Measurements from ENCODE around the gene TSC2.

TSC2 gene

DNA sequence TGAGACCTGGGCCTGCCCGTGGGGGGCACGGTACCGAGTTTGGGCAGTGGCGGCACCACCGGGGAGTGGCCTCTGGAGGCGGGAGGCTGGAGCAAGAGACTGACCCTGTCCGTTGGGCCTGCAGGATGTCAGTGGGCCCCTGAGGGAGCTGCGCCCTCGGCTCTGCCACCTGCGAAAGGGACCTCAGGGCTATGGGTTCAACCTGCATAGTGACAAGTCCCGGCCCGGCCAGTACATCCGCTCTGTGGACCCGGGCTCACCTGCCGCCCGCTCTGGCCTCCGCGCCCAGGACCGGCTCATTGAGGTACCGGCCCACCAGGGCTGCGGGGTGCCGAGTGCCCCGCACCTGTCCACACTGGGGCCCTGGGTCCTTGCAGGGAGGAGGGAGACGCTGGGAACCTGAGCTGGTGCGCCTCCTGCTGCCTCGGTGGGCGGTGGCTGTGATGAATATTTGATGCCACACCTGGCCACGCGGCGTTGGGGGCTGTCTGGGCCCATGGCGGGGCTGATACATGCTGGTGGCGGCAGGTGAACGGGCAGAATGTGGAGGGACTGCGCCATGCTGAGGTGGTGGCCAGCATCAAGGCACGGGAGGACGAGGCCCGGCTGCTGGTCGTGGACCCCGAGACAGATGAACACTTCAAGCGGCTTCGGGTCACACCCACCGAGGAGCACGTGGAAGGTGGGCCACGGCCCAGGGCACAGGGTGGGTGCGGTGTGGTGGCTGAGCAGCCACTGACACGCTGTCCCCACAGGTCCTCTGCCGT, 11.4 kb upstream of the TSC2 start:
- no peak overlapping the region for H3K4me3 ChIP-seq (ENCODE audit: low read depth, low read length)
- TF ChIP-seq, protein P1, sequence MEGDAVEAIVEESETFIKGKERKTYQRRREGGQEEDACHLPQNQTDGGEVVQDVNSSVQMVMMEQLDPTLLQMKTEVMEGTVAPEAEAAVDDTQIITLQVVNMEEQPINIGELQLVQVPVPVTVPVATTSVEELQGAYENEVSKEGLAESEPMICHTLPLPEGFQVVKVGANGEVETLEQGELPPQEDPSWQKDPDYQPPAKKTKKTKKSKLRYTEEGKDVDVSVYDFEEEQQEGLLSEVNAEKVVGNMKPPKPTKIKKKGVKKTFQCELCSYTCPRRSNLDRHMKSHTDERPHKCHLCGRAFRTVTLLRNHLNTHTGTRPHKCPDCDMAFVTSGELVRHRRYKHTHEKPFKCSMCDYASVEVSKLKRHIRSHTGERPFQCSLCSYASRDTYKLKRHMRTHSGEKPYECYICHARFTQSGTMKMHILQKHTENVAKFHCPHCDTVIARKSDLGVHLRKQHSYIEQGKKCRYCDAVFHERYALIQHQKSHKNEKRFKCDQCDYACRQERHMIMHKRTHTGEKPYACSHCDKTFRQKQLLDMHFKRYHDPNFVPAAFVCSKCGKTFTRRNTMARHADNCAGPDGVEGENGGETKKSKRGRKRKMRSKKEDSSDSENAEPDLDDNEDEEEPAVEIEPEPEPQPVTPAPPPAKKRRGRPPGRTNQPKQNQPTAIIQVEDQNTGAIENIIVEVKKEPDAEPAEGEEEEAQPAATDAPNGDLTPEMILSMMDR (IDR thresholded peaks at IDR 0.05; ENCODE audit: insufficient read depth, low read depth, low read length, missing control alignments), result no peak
- no peak for DNase-seq (ENCODE audit: low read depth)

DNA sequence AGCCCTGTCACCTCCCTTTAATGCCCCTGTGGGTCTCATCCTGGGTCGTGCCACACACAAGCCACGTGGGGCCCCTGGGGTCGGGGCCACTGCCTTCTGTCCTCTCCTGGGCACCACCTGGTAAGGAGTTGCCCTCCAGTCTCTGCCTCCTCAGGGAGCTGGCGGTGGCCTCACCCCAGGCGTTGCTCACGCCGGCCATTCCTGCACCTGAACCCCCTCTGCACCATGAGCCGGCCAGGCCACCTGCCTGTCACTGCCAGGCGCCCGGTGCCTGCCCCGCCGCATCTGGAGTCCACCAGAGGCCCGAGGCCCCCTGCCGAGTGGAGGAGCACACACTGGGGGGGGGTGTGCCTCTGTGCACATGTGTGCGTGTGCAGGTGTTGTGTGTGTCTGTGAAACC, 10.7 kb upstream of the TSC2 start:
- DNase-seq (ENCODE audit: low read depth), result no peak
- no peak overlapping the region for H3K4me3 ChIP-seq (ENCODE audit: low read depth, low read length)
- TF ChIP-seq, protein P1 (IDR thresholded peaks at IDR 0.05; ENCODE audit: insufficient read depth, low read depth, low read length, missing control alignments), result no peak

DNA sequence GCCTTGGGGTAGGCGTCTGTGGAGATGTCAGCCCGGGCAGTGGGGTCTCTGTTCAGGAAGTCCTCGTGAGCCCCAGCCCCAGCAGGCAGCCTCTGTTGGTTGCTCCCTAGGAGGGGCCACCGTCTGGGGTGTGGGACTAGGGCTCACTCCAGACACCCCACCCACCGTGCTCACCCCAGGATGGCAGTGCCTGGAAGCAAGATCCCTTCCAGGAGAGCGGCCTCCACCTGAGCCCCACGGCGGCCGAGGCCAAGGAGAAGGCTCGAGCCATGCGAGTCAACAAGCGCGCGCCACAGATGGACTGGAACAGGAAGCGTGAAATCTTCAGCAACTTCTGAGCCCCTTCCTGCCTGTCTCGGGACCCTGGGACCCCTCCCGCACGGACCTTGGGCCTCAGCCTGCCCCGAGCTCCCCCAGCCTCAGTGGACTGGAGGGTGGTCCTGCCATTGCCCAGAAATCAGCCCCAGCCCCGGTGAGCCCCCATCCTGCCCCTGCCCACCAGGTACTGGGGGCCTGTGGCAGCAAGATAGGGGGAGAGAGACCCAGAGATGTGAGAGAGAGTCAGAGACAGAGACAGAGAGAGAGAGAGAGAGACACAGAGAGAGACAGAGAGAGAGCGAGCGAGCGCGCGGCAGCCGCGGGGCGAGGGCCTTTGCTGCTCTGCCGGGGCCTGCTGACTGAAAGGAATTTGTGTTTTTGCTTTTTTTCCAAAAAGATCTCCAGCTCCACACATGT, 10.0 kb upstream of the TSC2 start:
- TF ChIP-seq, protein P1 (IDR thresholded peaks at IDR 0.05; ENCODE audit: insufficient read depth, low read depth, low read length, missing control alignments), result no peak
- no peak for DNase-seq (ENCODE audit: low read depth)
- no peak overlapping the region for H3K4me3 ChIP-seq (ENCODE audit: low read depth, low read length)

DNA sequence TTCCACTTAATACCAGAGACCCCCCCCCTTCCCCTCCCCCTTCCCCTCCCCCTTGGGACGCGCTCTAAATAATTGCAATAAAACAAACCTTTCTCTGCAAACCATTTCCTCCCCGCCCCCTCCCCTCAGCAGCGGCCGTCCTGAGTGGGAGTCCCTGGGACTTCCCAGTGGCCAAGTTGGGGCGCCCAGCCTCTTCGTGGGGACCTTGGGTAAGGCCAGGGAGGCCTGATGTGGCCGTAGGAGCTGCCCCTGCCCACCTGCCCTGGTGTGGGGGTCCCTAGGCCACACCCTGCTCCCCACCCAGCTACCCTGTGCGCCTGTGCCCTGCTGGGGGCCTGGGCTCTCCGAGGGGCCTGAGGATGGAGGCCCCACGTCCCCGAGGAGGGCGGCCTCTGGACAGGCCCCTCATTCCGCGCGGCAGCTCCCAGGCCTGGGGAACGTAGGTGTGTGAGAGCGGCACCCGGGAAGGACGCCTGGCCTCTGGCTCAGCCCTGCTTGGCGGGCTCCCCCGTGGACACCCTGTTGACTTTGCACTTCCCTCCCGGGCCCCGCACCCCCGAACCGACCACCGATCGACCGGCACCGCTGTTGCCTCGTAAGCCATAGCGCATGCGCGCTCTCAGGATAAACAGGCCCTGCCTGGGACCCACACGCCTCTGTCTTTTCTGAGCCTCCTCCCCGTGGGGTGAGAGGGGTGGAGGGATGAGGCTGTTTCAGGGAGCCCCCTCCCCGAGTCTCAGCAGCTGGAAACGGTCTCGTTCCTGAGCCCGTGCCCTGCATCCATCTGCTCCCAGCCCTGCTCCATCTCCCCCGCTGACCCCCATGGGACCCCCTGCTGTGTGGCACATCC, 9.2 kb upstream of the TSC2 start:
- no peak for DNase-seq (ENCODE audit: low read depth)
- TF ChIP-seq, protein P1 (IDR thresholded peaks at IDR 0.05; ENCODE audit: insufficient read depth, low read depth, low read length, missing control alignments), result no peak
- H3K4me3 ChIP-seq (ENCODE audit: low read depth, low read length), result no peak overlapping the region

DNA sequence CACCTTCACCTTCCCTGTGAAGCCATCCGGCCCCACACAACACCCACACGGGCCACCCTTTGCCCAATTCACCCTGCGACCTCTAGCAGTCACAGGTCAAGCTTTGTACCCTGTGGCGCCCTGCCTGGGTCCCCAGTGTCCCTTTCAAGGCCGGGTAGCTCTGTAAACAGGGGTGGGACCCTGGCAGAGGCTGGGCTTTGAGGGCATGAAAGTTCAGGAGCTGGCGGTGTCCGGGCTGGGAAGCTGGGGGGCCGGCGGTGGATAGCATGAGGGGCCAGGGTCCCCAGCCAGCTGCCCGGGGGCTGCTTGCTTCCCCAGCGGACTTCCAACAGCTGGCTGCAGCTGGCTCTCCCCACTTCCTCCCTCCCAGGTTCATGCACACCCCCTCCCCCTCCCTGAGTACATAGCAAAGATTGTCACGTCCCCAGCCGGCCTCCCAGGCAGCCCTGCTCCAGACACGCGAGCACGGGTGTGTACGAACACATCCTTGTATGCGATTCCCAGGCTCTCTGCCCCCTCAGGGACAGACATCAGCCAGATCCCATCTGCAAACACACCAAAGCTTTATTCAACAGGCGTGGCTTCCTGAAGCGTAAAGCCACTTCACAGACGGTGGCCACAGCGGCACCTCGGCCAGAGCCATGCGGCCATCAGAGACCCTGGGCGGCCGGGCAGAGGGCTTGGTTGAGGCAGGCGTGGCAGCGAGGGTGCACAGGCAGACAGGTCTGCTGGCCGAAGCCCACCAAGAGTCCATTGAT, 8.3 kb upstream of the TSC2 start:
- no peak overlapping the region for H3K4me3 ChIP-seq (ENCODE audit: low read depth, low read length)
- DNase-seq (ENCODE audit: low read depth), result no peak
- TF ChIP-seq, protein P1 (IDR thresholded peaks at IDR 0.05; ENCODE audit: insufficient read depth, low read depth, low read length, missing control alignments), result no peak
